Measurements from ENCODE around the gene PEA15.

GRCh38 chr1:160167056-160167455 lies 38.1 kb upstream of the PEA15 start:
- TF ChIP-seq, protein P1, sequence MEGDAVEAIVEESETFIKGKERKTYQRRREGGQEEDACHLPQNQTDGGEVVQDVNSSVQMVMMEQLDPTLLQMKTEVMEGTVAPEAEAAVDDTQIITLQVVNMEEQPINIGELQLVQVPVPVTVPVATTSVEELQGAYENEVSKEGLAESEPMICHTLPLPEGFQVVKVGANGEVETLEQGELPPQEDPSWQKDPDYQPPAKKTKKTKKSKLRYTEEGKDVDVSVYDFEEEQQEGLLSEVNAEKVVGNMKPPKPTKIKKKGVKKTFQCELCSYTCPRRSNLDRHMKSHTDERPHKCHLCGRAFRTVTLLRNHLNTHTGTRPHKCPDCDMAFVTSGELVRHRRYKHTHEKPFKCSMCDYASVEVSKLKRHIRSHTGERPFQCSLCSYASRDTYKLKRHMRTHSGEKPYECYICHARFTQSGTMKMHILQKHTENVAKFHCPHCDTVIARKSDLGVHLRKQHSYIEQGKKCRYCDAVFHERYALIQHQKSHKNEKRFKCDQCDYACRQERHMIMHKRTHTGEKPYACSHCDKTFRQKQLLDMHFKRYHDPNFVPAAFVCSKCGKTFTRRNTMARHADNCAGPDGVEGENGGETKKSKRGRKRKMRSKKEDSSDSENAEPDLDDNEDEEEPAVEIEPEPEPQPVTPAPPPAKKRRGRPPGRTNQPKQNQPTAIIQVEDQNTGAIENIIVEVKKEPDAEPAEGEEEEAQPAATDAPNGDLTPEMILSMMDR (IDR thresholded peaks at IDR 0.05): no peak
- TF ChIP-seq POLR2AphosphoS5 (IDR thresholded peaks at IDR 0.05) (no peak), POLR2A (IDR thresholded peaks at IDR 0.05) (no peak)

Data from breast epithelium (tissue), 3 donors.